HepG2 (cell line): ENCODE results near the gene PDIA6. TPM values are rescaled to one million over a fixed set of nuclear protein-coding genes. Genes with fewer than 3 reads are reported as not detected.

Experiments used
- FOXC1 ChIP-seq: sonication (generic); formaldehyde crosslinking; IDR thresholded peaks from 2 replicates; pipeline ENCODE4 v1.8.0; 2022; ENCODE audit warnings: mild to moderate bottlenecking, missing genetic modification reagents, borderline replicate concordance
- FOXP1 ChIP-seq, 2 experiments: fragments of 450-650 bp in 1 of 2; IDR thresholded peaks; 2 replicates each; pipeline ENCODE4 v1.6.1; 2017 to 2018; ENCODE audit warnings: antibody characterized with exemption in 1 of 2
- GATA4 ChIP-seq: sonication (generic); IDR thresholded peaks from 2 replicates; pipeline ENCODE4 v1.6.1; 2016; ENCODE audit warnings: antibody characterized with exemption, low read depth, borderline replicate concordance
- KDM5A ChIP-seq: fragments of 200-600 bp; sonication (generic); IDR thresholded peaks from 2 replicates; pipeline ENCODE4 v1.7.0; 2018; ENCODE audit warnings: antibody characterized with exemption, mild to moderate bottlenecking, low read length, borderline replicate concordance
- KLF9 ChIP-seq: IDR thresholded peaks from 2 replicates; pipeline ENCODE4 v1.6.1; 2016; ENCODE audit warnings: low read depth
- MIER3 ChIP-seq: IDR thresholded peaks from 2 replicates; pipeline ENCODE4 v1.6.1; 2016; ENCODE audit warnings: missing compliant biosample characterization, borderline replicate concordance
- MTF2 ChIP-seq: sonication (generic); formaldehyde crosslinking; IDR thresholded peaks from 2 replicates; pipeline ENCODE4 v1.5.0; 2020; ENCODE audit warnings: missing genetic modification reagents, borderline replicate concordance
- NFYC ChIP-seq: IDR thresholded peaks from 2 replicates; pipeline ENCODE4 v1.6.1; 2016; ENCODE audit warnings: missing genetic modification reagents, missing compliant biosample characterization
- PLSCR1 ChIP-seq: sonication (generic); formaldehyde crosslinking; IDR thresholded peaks from 2 replicates; pipeline ENCODE4 v1.5.0; 2020; ENCODE audit warnings: missing genetic modification reagents, mild to moderate bottlenecking, borderline replicate concordance
- POLR2G ChIP-seq: fragments of 200-400 bp; formaldehyde crosslinking; IDR thresholded peaks from 2 replicates; pipeline ENCODE4 v1.6.1; 2018; ENCODE audit warnings: mild to moderate bottlenecking, low read depth, low read length, moderate library complexity
- SALL1 ChIP-seq: sonication (generic); formaldehyde crosslinking; IDR thresholded peaks from 2 replicates; pipeline ENCODE4 v1.8.0; 2022; ENCODE audit warnings: mild to moderate bottlenecking, missing genetic modification reagents
- THAP11 ChIP-seq: IDR thresholded peaks from 2 replicates; pipeline ENCODE4 v1.6.1; 2016; ENCODE audit warnings: missing biosample characterization, missing genetic modification reagents
- ZBTB25 ChIP-seq: IDR thresholded peaks from 2 replicates; pipeline ENCODE4 v1.6.1; 2018; ENCODE audit warnings: missing genetic modification reagents
- ZBTB8A ChIP-seq: sonication (generic); formaldehyde crosslinking; IDR thresholded peaks from 2 replicates; pipeline ENCODE4 v1.4.0; 2020; ENCODE audit warnings: mild to moderate bottlenecking, low read depth, missing genetic modification reagents, borderline replicate concordance
- ZMYM3 ChIP-seq: sonication (generic); formaldehyde crosslinking; IDR thresholded peaks from 2 replicates; pipeline ENCODE4 v1.5.1; 2020; ENCODE audit warnings: mild to moderate bottlenecking, missing genetic modification reagents
- ZNF235 ChIP-seq: sonication (generic); formaldehyde crosslinking; IDR thresholded peaks from 2 replicates; pipeline ENCODE4 v1.8.1; 2023; ENCODE audit warnings: mild to moderate bottlenecking, missing genetic modification reagents, borderline replicate concordance
- ZNF280B ChIP-seq: sonication (generic); formaldehyde crosslinking; IDR thresholded peaks from 2 replicates; pipeline ENCODE4 v1.5.0; 2020; ENCODE audit warnings: missing genetic modification reagents, mild to moderate bottlenecking, borderline replicate concordance
- ZNF660 ChIP-seq: sonication (generic); formaldehyde crosslinking; IDR thresholded peaks from 2 replicates; pipeline ENCODE4 v1.5.1; 2020; ENCODE audit warnings: mild to moderate bottlenecking, low read depth, missing genetic modification reagents, borderline replicate concordance
- ZNF773 ChIP-seq: sonication (generic); formaldehyde crosslinking; IDR thresholded peaks from 2 replicates; pipeline ENCODE4 v1.4.0; 2020; ENCODE audit warnings: missing genetic modification reagents, borderline replicate concordance
- ZNF841 ChIP-seq: sonication (generic); formaldehyde crosslinking; IDR thresholded peaks from 2 replicates; pipeline ENCODE4 v1.8.1; 2023; ENCODE audit warnings: missing genetic modification reagents, borderline replicate concordance
- ZSCAN20 ChIP-seq: sonication (generic); formaldehyde crosslinking; IDR thresholded peaks from 2 replicates; pipeline ENCODE4 v1.4.0; 2020; ENCODE audit warnings: missing genetic modification reagents, mild to moderate bottlenecking, borderline replicate concordance
- ZSCAN31 ChIP-seq: sonication (generic); formaldehyde crosslinking; IDR thresholded peaks from 2 replicates; pipeline ENCODE4 v1.5.0; 2020; ENCODE audit warnings: low read depth, mild to moderate bottlenecking, missing genetic modification reagents
- polyA plus RNA-seq, 8 experiments: library from polyadenylated mRNA; depleted of rRNA in 3 of 8; stranded (reverse) in 7 of 8; unstranded in 1 of 8; fragments of >200 nt; fragmentation: Illumina TruSeq in 4 of 8; extraction: Trizol in 4 of 8; gene quantifications; 2 replicates each; pipeline versions ENCODE4 v1.2.1 to v1.2.3, GENCODE V29; 2011 to 2016; ENCODE audit warnings: low read depth in 4 of 8, missing spikeins in 1 of 8, mixed read lengths in 1 of 8; ENCODE audit not compliant: insufficient read depth in 1 of 8
- total RNA-seq, 5 experiments: library from RNA; depleted of rRNA; stranded (reverse); fragments of >200 nt; fragmentation: Illumina TruSeq; extraction: Trizol; gene quantifications; 2 replicates each; pipeline ENCODE4 v1.2.3, GENCODE V29; 2016; ENCODE audit warnings: low read depth in 1 of 5

Gene PDIA6
- total and polyA plus RNA-seq, 2 of the 13 experiments (the other 11 are each of a cell fraction or from before 2014, with no cell fraction given): 586 to 642 TPM

- TF ChIP-seq MTF2 (CRISPR knock-in tag) (peak; percentile 41; the same call in 1 of the 2 replicates), PLSCR1 (CRISPR knock-in tag) (no peak), ZNF280B (CRISPR knock-in tag) (no peak), ZSCAN31 (CRISPR knock-in tag) (peak; percentile 62; the same call in 1 of the 2 replicates), ZBTB25 (CRISPR knock-in tag) (peak; percentile 64; the same call in 1 of the 2 replicates), ZNF773 (CRISPR knock-in tag) (peak; percentile 76; the same call in 1 of the 2 replicates), FOXC1 (peak; percentile 28; the same call in 1 of the 2 replicates), ZBTB8A (CRISPR knock-in tag) (no peak), ZMYM3 (CRISPR knock-in tag) (0 out of 2 replicates have a peak, but pooled peaks have one; percentile 4), ZNF841 (0 out of 2 replicates have a peak, but pooled peaks have one; percentile 66), MIER3 (CRISPR knock-in tag) (no peak; the same call in 1 of the 2 replicates), GATA4 (no peak), ZNF235 (CRISPR knock-in tag) (0 out of 2 replicates have a peak, but pooled peaks have one; percentile 45), KLF9 (CRISPR knock-in tag) (0 out of 2 replicates have a peak, but pooled peaks have one; percentile 33), KDM5A (peak; percentile 24; the same call in 1 of the 2 replicates), NFYC (peak; percentile 93), ZSCAN20 (CRISPR knock-in tag) (peak; percentile 25; the same call in 1 of the 2 replicates), FOXP1 (IDR thresholded peaks at IDR 0.05) (no peak), FOXP1 (CRISPR knock-in tag; IDR thresholded peaks at IDR 0.05) (no peak), THAP11 (CRISPR knock-in tag) (peak; percentile 80), POLR2G (peak; percentile 81), SALL1 (peak; percentile 78), ZNF660 (CRISPR knock-in tag) (no peak)
These were observed at the start of gene PDIA6 (continued) for GRCh38 chr2:10812362-10813162.
